Measurements from ENCODE around the gene SRSF11.
"Not testable (repeated sequence)": the region's sequence is repeated elsewhere in the genome, so short reads cannot be mapped to it uniquely, and the experiment has no call there.

Gene SRSF11

GRCh38 chr1:70221238-70222121, at the start of gene SRSF11:
Gene SRSF11 (plus strand): TSS chr1:70221380. CDS start chr1:70221637, 257 bp downstream.
- DNase-seq (ENCODE audit: low read depth in 1 of 2, low spot score in 1 of 2): peak; percentile 93 to 96

- DNase-seq (ENCODE audit: low read depth in 1 of 2, low spot score in 1 of 2): no peak
Measured at GRCh38 chr1:70171512-70171911, 49.7 kb upstream of the SRSF11 start.

- DNase-seq (ENCODE audit: low read depth in 1 of 2, low spot score in 1 of 2): not testable (repeated sequence)
Measured at GRCh38 chr1:70185181-70185580, 36.0 kb upstream of the SRSF11 start.

- DNase-seq (ENCODE audit: low read depth in 1 of 2, low spot score in 1 of 2): no peak
Measured at GRCh38 chr1:70188522-70188921, 32.7 kb upstream of the SRSF11 start.

- no peak for DNase-seq (ENCODE audit: low read depth in 1 of 2, low spot score in 1 of 2)
Measured at GRCh38 chr1:70190180-70190579, 31.0 kb upstream of the SRSF11 start.

GRCh38 chr1:70192446-70192845, 28.7 kb upstream of the SRSF11 start:
- not testable (repeated sequence) for DNase-seq (ENCODE audit: low read depth in 1 of 2, low spot score in 1 of 2)

- DNase-seq (ENCODE audit: low read depth in 1 of 2, low spot score in 1 of 2): no peak
Measured at GRCh38 chr1:70194601-70195000, 26.6 kb upstream of the SRSF11 start.

- no peak for DNase-seq (ENCODE audit: low read depth in 1 of 2, low spot score in 1 of 2)
Measured at GRCh38 chr1:70195342-70195741, 25.8 kb upstream of the SRSF11 start.

GRCh38 chr1:70196333-70196732, 24.8 kb upstream of the SRSF11 start:
- no peak for DNase-seq (ENCODE audit: low read depth in 1 of 2, low spot score in 1 of 2)

- DNase-seq (ENCODE audit: low read depth in 1 of 2, low spot score in 1 of 2): no peak
Measured at GRCh38 chr1:70200065-70200464, 21.1 kb upstream of the SRSF11 start.

- DNase-seq (ENCODE audit: low read depth in 1 of 2, low spot score in 1 of 2): no peak
Measured at GRCh38 chr1:70202173-70202758, 18.9 kb upstream of the SRSF11 start.

- DNase-seq (ENCODE audit: low read depth in 1 of 2, low spot score in 1 of 2): no peak
Measured at GRCh38 chr1:70204139-70204538, 17.0 kb upstream of the SRSF11 start.

GRCh38 chr1:70204600-70204999, 16.6 kb upstream of the SRSF11 start:
- no peak for DNase-seq (ENCODE audit: low read depth in 1 of 2, low spot score in 1 of 2)

- no peak for DNase-seq (ENCODE audit: low read depth in 1 of 2, low spot score in 1 of 2)
Measured at GRCh38 chr1:70205071-70205433, 16.1 kb upstream of the SRSF11 start.

GRCh38 chr1:70205434-70206118, 15.6 kb upstream of the SRSF11 start, which contains the start of gene LRRC40:
Gene LRRC40 (minus strand): TSS chr1:70205579. CDS start chr1:70205540, 39 bp downstream.
- DNase-seq (ENCODE audit: low read depth in 1 of 2, low spot score in 1 of 2): peak; percentile 93 to 96

- DNase-seq (ENCODE audit: low read depth in 1 of 2, low spot score in 1 of 2): not testable (repeated sequence)
Measured at GRCh38 chr1:70206833-70207232, 14.3 kb upstream of the SRSF11 start.

- DNase-seq (ENCODE audit: low read depth in 1 of 2, low spot score in 1 of 2): no peak
Measured at GRCh38 chr1:70207492-70207891, 13.7 kb upstream of the SRSF11 start.

- DNase-seq (ENCODE audit: low read depth in 1 of 2, low spot score in 1 of 2): no peak
Measured at GRCh38 chr1:70208292-70208691, 12.9 kb upstream of the SRSF11 start.

- no peak for DNase-seq (ENCODE audit: low read depth in 1 of 2, low spot score in 1 of 2)
Measured at GRCh38 chr1:70210820-70211219, 10.4 kb upstream of the SRSF11 start.

GRCh38 chr1:70211541-70211940, 9.6 kb upstream of the SRSF11 start:
- no peak for DNase-seq (ENCODE audit: low read depth in 1 of 2, low spot score in 1 of 2)

GRCh38 chr1:70220015-70220414, 1.2 kb upstream of the SRSF11 start:
- DNase-seq (ENCODE audit: low read depth in 1 of 2, low spot score in 1 of 2): no peak

Measured in activated CD4-positive, alpha-beta T cell treated with anti-CD3 and anti-CD28 coated beads, Interleukin-2, amount 50 U/mL, for 24 hours (primary cell).